ENCODE results near the gene ASPDH.

ASPDH gene

DNA sequence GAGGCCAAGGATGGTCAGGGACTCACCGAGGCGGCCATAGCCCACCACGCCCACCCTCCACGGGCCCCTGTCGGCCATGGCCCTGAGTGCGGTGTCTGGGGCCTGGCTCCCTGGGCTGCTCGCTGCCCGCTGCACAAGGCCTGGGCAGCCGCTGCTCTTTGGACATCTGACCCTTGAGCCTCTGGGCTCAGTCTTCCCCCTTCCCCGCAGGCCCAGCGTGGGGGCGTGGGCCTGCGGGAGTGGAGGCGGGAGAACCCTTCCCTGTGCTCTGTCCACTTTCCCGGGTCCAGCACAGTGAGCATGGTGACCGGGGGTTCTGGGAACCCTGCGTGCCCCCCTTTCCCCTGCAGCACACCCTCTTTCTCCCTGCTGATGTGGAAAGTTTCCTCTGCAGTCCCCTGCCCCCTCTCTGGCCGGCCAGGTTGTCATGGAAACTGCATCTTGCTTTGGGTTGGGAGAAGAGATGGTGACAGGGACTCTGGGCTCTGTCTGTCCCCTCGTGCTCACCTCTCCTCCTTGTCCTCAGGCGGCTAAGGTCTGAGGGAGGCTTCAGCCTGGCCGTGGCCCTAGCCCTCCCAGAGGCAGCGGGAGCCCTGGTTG is at the start of gene ASPDH:
Gene ASPDH (minus strand): TSS at position 168 of the 600 bp plus-strand sequence. CDS start 90 bp downstream, at position 78.
- no peak for TF ChIP-seq ZFX (IDR thresholded peaks at IDR 0.05; ENCODE audit: borderline replicate concordance)
- no peak for TF ChIP-seq CTCF (IDR thresholded peaks at IDR 0.05)
- no peak within 1 kb of the TSS for H3K27ac ChIP-seq

- TF ChIP-seq ZFX (IDR thresholded peaks at IDR 0.05; ENCODE audit: borderline replicate concordance), result no peak
- no peak for TF ChIP-seq CTCF (IDR thresholded peaks at IDR 0.05)
- no peak overlapping the region for H3K27ac ChIP-seq
Observed at GRCh38 chr19:50562996-50563395, 49.3 kb upstream of the ASPDH start.

DNA sequence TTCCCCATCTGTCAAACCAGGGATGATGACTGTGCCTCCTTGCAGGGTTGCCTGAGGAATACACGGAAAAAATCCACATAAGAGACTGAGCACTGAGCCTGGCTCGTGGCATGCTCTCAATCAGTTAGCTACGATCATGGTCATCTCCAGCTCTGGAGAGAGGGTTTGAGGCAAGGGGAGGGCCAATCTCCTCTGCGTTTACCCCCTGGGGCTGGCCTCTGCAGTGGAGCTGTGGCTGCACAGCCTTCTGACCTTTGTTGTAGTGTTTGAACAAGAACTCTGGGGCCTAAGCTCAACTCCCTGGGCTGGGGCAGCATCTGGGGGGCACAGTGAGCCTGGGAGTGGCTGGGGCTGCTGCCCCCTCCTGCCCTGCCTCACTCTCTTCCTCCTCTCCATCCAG is 48.6 kb upstream of the ASPDH start:
- H3K27ac ChIP-seq, result no peak overlapping the region
- TF ChIP-seq CTCF (IDR thresholded peaks at IDR 0.05) (no peak), ZFX (IDR thresholded peaks at IDR 0.05; ENCODE audit: borderline replicate concordance) (no peak)

DNA sequence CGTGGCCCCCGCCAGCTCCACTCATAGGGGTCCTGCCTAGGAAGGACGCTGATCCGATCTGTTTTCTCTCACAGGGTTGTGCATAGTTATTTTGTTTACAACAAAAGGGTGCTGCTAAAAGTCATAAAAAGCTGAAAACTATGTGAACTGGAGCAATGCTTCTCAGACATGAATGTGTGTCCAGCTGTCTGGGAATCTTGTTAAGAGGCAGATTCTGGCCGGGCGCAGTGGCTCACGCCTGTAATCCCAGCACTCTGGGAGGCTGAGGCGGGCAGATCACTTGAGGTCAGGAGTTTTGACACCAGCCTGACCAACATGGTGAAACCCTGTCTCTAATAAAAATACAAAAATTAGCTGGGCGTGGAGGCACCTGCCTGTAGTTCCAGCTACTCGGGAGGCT is 45.9 kb upstream of the ASPDH start:
- H3K27ac ChIP-seq, result no peak overlapping the region

GRCh38 chr19:50558449-50558848 is 44.7 kb upstream of the ASPDH start:
- TF ChIP-seq ZFX (IDR thresholded peaks at IDR 0.05; ENCODE audit: borderline replicate concordance), result no peak
- TF ChIP-seq CTCF (IDR thresholded peaks at IDR 0.05), result no peak
- no peak overlapping the region for H3K27ac ChIP-seq

More for the DNA sequence above, 45.9 kb upstream of the ASPDH start:
- no peak for TF ChIP-seq ZFX (IDR thresholded peaks at IDR 0.05; ENCODE audit: borderline replicate concordance)
- no peak for TF ChIP-seq CTCF (IDR thresholded peaks at IDR 0.05)

- no peak overlapping the region for H3K27ac ChIP-seq
- no peak for TF ChIP-seq CTCF (IDR thresholded peaks at IDR 0.05)
- TF ChIP-seq ZFX (IDR thresholded peaks at IDR 0.05; ENCODE audit: borderline replicate concordance), result no peak
Observed at GRCh38 chr19:50558039-50558438, 44.3 kb upstream of the ASPDH start.

GRCh38 chr19:50557009-50557613 is 43.4 kb upstream of the ASPDH start:
- TF ChIP-seq CTCF (IDR thresholded peaks at IDR 0.05) (no peak), ZFX (IDR thresholded peaks at IDR 0.05; ENCODE audit: borderline replicate concordance) (no peak)
- no peak overlapping the region for H3K27ac ChIP-seq

Measured in 22Rv1 (cell line).